ENCODE measurements around the gene LAMB4.

GRCh38 chr7:107993891-107994291, 136.3 kb downstream of the LAMB4 start:
- TF ChIP-seq SP1 (IDR thresholded peaks at IDR 0.05) (no peak), LEF1 (IDR thresholded peaks at IDR 0.05; ENCODE audit: borderline replicate concordance) (no peak), BHLHE40 (IDR thresholded peaks at IDR 0.05; ENCODE audit: borderline replicate concordance) (no peak), TARDBP (IDR thresholded peaks at IDR 0.05) (no peak), FOXK2 (IDR thresholded peaks at IDR 0.05) (no peak), ELF4 (IDR thresholded peaks at IDR 0.05) (no peak), PKNOX1 (IDR thresholded peaks at IDR 0.05) (no peak), NFRKB (IDR thresholded peaks at IDR 0.05) (no peak), FOXM1 (IDR thresholded peaks at IDR 0.05; ENCODE audit: borderline replicate concordance) (no peak)
